Hematopoietic multipotent progenitor cell treated with erythropoietin and hydrocortisone succinate and interleukin-3 and kit ligand, for 15 days (in vitro differentiated cells): Measurements from ENCODE around the gene MEDAG.

Source experiments
- DNase-seq: peaks from one replicate; pipeline ENCODE4 v3.0.0-alpha.2; 2015; ENCODE audit warnings: low spot score

Gene MEDAG

DNA sequence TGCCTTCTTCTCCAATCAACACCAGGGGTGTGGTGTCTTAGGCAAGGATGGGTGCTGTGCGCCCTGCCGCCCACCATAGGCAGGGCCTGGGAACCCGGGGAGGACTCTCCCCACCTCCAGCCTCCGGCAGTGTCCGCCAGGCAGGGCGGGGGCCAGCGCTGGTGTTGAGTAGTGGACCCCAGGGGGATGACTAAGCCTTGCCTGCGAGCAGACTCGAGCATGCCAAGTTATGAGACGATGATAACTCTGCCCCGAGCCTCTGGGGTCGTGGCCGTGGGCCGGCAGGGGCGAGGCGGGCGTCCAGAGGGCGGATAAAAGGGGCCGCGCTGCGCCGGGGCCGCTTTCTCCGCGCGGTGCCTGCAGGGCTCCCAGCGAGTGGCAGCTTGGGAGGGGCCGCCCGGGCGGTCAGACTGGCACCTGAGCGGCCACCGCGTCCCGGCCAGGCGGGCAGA is at the start of gene MEDAG:
Gene MEDAG (plus strand): TSS at position 340 of the 452 bp plus-strand sequence. CDS start 245 bp downstream, outside the sequence.
- no peak for DNase-seq

DNA sequence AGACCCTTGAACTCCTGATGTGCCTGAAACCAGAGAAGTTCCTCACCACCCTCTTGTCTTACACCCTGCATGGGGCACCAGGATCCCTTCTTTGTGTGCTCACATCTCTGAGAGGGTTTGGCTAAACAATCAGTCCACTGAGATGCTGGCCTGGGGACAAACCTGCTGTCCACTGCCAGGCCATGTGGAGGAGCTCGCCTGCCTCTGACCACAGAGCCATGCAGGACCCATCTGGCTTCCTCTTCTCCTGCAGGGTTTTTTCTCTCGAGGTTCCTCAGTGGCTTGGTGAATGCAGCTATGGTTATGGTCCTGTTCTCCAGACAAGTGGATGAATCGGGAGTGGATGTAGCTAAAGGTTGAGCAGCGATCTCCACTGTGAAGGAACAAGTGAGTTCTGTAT is 49.1 kb upstream of the MEDAG start:
- DNase-seq, result no peak

DNA sequence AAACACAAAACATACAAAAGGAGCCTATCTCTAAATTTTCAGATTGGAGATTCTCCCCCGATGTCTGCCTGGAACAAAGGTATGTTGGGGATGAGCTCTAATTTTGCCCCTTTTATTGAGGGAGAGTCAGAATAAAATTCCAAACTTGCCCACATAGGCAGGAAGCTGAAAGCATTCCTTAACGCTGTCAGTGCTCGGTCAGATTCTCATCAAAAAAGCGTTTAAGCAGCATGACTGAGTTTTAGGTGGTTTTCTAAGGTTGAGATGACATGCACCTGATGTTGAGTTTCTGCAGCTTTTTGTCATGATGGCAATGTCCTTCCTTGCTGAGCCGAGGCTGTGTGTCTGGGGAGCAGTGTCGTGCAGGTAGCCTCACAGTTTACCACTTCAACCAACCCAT is 48.4 kb upstream of the MEDAG start:
- no peak for DNase-seq

DNA sequence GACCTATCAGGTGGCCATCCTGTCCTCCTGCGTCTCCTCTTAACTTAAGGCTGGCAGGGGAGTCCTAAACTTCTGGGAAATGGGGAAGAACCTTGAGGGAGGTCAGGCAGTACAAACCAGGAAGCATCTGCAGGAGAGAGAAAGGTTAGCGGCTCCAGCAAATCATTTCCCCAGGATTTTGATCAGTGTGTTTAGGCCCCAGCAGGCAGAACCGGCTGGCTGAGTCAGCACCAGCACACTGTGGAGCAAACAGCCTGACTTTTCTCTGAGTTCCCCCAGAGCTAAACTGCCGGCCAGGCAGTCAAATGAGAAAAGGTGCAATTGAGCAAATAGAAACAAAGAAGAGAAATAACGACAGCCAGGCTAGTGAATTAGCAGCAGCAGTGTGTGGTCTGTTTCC is 46.7 kb upstream of the MEDAG start:
- no peak for DNase-seq

DNA sequence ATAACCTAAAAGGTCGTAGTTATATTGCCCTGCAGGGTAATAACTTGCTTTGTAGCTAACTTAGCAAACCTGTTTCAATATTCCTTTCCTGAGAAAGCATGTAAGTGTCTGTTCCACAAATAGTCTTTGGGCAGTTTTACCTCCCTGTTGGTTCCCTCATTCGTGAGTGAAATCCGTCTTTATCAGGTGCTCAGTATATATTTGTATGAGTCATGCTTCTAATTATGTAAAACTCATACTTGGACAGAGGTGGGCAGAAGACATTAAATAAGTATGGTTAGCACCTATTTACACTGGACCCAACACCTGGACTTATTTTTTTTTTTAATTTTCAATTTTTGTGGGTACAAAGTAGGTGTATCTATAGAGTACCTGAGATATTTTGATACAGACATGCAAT is 44.9 kb upstream of the MEDAG start:
- DNase-seq, result no peak

DNA sequence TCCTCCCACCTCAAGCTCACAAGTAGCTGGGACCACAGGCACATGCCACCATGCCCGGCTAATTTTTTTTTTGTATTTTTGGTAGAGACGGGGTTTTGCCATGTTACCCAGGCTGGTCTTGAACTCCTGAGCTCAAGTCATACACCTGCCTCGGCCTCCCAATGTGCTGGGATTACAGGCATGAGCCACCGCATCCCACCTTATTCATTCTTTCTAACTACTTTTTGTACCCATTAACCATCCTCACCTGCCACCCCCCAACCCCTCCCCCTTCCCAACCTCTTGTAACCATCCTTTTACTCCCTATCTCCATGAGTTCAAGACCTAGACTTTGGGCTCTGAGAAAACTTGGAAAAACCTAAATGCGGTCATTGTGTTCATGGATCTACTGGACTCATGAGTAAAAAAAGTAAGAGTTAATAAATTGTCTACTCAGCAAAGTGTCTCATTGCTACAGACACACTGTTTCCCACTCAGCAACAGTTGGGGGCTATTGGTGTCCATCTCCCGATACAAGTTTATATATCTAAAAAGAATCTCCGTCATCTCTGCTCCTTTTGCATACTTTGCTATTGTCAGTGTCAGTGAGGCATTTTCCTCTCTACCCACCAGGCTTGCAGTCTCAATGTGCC is 44.1 kb upstream of the MEDAG start:
- no peak for DNase-seq

DNA sequence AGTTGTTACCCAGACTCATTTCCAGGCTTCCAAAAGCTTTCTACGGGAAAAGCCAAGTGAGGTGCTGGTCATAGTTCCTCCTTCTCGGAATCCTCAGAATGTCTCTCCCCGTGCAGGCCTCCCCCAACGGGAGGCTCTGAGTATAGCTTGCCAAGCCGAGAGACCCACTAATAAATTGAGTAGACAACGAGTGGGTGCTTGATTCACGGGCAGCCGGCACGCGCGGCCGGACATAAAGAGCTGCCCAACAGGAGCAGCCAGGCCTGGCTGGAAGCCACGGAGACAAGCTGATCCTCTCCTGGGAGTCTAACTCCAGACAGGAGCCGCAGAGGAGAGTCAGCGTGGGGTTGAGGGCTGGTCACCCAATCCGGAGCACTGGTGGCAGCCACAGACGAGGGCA is 43.4 kb upstream of the MEDAG start:
- no peak for DNase-seq

DNA sequence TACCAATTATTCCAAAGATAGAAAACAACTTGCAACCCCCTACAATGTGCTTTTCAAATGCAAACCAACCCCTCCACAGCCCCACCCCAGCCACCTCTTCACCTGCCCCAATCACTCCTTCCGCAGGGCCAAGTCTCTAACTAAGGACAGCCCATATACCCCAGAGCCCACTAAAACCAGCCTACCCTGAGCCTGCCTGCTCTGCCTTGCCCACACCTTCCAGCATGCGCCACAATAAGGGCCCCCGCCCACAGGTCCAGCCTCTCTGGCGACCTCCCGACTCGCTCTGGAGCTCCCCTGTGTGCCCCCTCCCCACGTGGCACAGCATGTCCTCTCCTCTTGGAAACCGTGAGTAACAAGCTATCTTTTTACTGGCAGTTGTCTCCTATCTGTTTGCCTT is 42.8 kb upstream of the MEDAG start:
- no peak for DNase-seq

DNA sequence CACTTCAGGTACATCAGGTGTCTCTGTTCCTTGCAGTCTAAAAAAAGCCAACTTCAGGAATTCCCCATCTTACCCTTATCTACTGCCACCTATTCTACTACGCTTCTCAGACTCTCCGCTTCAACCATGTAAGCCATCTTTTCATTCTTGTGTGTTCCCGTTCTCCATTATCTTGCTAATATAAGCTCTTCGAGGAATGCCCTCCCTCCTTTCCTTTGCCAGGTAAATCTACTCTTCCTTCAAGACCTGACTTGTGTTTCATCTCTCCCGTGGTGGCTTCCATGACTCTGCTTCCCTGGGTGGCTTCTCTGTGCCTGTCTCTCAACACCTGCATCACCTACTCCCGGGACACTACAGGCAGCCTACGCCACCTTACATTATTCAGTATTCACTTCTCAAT is 42.3 kb upstream of the MEDAG start:
- DNase-seq, result no peak

DNA sequence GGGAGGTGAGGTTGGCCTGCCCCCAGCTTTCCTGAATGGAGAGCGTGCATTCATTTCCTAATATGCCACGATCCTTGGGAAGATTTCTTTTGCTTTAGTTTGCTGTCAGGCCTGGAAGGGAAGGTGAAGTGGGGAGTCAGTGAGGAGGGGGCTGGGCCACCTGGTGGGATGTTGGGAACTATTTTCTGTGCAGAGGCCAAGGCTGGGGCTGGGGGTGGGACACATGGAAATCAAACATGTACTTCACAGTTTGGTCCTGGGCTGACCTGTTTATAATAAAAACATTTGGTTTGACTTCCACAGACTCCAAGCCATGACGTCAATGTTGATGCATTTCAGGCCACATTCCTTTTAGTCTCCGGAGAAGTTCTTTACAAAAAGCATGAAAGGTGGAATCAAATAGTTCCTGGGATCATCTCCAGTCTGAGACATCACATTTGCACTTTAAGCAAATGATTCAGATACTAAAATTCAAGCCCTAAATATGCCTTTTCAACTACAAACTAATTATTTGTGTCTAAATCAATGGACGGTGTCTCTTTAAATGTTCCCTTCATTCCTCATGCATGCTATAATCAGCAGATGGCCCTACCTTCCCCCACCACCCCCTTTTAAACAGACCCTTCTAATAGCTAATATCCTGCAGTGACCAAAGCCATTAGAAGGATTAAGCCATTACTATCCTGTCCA is 41.5 kb upstream of the MEDAG start:
- no peak for DNase-seq

DNA sequence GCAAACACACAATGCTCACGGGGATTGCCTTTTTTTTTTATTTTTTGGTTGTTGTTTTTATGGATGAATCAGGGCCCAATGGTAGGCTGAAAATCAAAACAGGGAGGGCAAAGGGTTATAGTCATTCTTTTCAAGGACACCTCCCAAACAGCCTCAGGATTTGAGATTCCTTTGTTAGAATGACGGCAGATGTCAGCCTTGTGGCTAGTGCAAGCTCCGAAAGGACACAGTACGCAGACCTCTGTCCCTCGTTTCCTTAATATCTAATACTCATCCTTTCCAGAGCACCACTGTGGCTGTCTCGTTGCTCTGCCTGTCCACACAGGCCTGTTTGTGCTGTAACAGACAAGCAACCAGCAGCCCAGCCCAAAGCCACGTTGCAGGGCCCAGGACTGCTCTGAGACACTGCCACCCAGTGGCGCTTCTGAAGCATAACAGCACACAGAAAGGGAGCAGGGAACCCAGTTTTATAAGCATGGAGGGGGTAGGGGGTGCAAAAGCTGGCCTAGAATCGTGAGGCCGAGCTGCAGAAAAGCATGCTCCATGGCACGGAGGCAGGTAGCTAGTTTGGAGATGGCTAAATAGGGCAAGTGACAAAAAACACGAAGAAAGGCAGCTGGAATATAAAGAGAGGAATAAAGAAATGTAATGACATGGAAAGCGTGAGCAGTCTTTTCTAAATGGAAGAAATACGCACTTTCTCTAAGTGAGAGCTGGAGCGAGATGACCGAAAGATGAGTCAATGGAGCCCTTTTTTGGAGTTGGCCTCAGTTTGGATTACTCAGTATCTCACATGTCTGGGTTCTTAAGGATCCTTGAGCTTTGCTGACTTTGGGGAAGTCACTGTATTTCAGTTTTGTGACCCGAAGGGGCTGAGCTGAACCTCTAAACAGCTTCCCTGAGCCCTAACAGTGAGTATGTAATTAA is 40.7 kb upstream of the MEDAG start:
- peak; percentile 29 for DNase-seq

DNA sequence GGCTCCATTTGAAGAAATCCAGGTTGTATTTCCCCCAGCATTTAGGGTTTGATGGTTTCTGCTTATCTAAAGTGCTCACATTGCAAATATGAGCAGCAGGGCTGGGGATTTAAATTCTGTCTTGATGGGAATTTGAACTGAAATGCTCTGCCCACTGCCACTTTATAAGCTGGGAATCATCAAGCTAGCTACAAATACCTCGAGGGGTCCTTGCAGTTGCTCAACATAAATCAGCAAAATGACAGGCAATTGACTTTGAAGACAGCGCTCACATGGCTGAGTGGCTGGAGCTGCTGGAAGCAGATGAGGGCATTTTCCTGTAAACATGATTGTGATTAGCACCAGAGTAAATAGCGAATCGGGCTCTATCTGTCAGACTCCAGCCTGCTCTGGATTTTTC is 39.4 kb upstream of the MEDAG start:
- no peak for DNase-seq

DNA sequence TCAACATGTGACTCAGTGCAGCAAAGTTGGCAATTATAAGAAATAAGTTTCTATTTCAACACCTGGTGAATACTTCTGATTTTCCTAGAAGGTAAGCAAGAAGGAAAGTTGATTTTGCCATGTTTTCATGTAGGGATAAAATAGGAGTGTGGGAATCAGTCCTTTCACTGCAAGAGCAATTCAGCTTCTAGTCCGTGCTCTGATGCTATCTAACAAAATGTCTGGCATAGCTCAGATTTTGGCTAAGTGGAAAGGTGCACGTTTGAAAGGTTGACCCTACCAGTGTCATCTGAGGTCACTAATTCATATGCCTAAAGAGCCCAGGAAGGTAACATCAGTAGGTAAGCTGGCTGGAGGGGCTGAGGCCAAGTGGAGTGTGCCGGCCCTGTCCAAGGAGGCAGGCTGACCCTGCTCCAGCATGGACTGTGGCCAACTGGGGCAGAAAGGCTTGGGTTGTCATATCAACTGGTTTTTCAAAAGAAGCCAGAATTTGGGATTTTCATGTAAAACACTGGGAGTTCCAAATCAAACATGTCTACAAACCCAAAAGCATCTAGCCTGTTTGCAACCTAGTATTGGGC is 38.9 kb upstream of the MEDAG start:
- no peak for DNase-seq

DNA sequence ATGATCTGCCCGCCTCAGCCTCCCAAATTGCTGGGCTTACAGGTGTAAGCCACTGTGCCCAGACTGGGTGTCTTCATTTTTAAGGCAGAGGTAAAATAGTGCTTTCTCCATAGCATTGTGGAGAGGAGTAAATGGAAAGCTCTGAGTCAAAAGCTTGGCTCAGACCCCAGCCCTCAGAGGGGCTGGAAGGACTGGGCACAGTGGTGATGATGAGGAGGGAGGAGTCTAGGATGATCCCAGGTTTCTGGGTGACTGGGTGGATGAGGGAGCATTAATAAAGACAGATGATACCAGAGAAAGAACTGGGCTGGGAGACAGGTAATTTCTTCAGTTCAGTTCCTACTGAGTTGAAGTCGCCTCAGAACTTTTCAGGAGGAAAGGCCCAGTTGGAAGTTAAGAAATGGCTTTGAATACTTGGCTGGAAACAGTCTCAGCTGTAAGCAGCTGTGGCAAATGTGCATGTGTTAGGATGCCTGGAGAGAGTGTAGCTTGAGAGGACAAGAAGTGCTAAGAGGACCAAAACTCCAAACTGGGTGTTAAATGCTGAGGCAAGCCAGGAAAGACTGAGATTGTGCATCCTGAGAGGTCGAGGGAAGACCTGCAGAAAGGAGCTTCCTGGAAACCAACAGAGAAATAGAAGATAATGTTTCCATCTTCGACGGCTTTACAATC is 37.1 kb upstream of the MEDAG start:
- DNase-seq, result no peak

DNA sequence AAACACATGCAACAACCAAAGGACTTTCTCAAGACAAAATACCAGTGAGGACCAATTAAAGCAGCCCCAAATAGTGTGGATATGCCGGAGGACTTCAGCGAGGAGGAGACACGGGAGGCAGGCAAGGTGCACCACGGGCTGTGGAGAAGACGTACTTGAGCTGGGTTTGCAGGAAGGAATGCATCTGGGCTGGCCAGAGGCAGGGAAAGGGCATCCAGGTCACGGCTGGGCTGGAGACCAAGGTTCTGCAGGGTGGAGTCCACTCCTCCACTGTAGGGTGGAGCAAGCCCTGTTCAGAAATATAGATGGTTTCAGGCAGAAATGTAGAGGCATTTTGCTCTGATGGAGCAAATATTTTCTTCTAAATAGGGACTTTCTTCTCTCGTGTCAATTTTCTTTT is 36.6 kb upstream of the MEDAG start:
- no peak for DNase-seq

DNA sequence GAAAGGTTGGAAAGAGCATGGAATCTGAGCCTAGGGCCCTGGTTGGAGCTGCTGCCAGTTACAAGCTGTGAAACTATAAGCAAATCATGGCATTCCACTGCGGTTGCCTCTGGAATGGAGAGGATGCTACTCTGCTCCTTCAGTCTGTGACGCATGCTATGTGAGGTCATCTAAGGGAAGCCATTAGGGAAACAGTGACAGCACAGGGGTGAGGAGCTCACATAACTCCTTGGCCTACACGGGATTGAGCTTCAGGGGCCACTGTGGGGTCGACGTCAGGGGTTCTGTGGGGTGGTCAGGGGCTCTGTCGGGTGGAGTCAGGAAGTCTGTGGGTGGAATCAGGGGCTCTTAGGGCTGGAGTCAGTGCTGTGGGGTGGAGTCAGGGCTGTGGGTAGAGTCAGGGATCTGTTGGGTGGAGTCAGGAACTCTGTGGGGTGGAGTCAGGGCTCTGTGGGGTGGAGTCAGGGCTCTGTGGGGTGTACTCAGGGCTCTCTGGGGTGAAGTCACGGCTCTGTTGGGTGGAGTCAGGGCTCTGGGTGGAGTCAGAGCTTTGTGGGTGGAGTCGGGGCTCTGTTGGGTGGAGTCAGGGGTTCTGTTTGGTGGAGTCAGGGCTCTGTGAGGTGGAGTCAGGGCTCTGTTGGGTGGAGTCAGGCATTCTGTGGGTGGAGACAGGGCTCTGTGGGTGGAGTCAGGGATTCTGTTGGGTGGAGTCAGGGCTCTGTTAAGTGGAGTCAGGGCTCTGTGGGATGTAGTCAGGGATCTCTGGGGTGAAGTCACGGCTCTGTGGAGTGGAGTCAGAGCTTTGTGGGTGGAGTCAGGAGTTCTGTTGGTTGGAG is 35.8 kb upstream of the MEDAG start:
- DNase-seq, result peak; percentile 52

DNA sequence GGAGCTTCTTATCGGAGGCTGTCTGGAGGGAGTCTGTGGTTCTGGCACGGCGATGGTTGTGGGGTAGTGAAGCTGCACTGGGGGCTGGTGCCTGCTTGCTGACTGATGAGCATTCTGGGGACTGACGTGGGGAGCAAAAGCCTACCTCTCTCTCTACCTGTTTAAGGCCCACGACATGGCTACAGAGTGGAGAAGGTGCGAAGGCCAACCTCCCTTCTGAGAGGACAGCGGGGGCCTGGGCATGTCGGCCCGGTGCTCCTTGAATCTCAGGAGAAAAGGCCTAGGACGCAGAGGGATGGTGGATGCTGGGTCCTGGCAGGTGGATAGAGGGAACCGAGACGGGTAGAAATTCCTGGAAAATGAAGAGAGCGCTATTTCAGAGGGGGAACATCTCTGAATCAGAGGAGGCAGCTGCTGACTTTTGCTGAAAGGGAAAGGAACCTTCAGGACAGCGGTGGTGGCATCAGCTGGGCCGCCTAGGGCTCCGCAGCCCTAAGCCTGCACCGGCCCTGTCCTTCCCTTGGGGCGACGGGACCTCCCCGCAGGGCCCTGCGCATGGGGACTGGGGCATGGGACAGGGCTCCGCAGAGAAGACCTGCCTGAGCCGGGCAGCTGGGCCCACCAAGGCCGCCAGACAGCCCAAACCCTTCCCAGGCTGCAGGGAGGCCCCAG is 35.0 kb upstream of the MEDAG start:
- no peak for DNase-seq

DNA sequence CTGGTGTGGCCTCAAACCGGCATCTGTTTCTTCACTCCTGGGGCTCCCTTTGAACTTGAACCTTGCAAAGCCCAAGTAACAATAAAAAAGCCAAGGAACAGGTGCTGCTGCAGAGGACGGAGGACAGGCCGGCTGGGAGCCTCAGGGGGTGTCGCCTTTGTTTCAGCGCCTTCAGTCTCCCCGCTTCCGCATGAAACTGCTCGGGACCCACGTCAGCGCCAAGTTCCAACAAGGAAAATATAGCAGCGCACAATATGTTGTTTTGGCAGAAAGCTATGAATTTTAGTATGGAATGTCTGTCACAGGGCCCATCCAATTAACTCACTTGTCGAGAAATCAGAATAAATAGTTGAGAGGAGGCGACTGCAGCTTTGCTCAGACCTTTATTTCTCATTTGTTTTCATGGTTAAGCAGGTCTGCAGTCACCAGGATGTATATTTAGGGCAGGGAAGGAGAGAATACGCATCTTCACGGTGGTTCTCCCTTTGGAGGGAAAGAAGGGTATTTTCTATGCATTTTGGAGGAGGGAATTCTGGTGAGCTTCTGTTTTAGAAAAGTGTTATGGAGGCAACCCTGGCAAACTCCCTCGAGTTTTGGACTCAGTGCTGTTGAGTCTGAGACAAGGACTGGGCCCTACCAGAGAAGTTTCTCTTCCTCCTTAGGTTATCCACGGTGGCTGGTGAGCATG is 34.3 kb upstream of the MEDAG start:
- no peak for DNase-seq

DNA sequence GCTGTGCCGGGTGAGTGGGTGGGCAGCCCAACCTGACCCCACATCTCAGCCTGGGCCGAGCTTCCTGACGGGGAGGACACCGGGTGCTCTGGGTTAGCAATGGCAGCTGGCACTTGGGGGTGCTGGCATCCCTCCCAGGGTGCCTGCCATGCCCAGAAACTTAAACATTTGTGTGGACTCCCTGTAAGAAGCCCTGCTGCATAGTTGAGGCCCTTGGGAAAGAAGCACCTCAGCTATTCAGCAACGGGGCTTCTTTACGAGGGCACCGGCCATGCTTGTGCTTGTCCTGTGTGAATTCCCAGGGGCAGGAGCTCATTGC is 33.8 kb upstream of the MEDAG start:
- DNase-seq, result no peak
